ENCODE data around the gene RAB39B.

GRCh38 chrX:155225774-155226173, 38.5 kb downstream of the RAB39B start:
- TF ChIP-seq CTCF (IDR thresholded peaks at IDR 0.05 in 4 of 5, conservative IDR thresholded peaks at IDR 0.05 in 1 of 5) (no peak), POLR2A (IDR thresholded peaks at IDR 0.05) (no peak)

Data from gastrocnemius medialis (tissue), 4 donors.